Measurements from ENCODE around the gene C12orf76. TPM values are rescaled to one million over a fixed set of nuclear protein-coding genes. Genes with fewer than 3 reads are reported as not detected.

Gene C12orf76
- total and polyA plus RNA-seq, 10 of the 15 experiments (the other 5 are each of a cell fraction or from before 2014, with no cell fraction given) = 3.6 to 20.4 (median 10.7) TPM

DNA sequence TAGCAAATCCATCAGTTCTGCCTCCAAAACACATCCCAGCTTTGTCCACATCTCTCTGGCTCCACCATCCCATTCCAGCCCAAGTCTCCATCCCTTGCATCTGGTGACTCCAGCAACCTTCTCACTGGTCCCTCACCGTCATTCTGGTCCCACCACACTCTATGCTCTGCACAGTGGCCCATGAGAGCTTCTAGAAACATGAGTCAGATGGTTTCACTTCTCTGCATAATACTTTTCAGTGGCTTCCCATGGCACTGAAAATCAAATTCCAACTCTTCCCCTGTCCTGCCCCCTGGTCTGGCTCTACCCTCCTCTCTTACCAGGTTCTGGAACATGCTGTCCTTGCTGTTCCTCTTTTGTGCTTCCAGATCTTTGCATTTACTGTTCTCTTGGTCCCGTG is 17.2 kb upstream of the C12orf76 start (continued):
- no peak for TF ChIP-seq SMAD1 (IDR thresholded peaks at IDR 0.05; ENCODE audit: low read depth, partially characterized antibody)
- TF ChIP-seq IKZF2 (IDR thresholded peaks at IDR 0.05) = 0 out of 4 replicates have a peak, but pooled peaks have one; percentile 20 to 38
- TF ChIP-seq SPI1 (IDR thresholded peaks at IDR 0.05; ENCODE audit: borderline replicate concordance, insufficient read depth, low read depth, low read length) = peak; percentile 74

GRCh38 chr12:110062241-110062640 is 13.9 kb upstream of the C12orf76 start:
- Histone ChIP-seq H3K4me1 (ENCODE audit: control insufficient read depth, insufficient read depth, low read length) (peaks cover 7% of the 10 kb centered on the region), H3K4me3 (no peak overlapping the region), H4K20me1 (ENCODE audit: control insufficient read depth, insufficient read depth) (no peaks in the 10 kb centered on the region), H3K4me2 (ENCODE audit: control insufficient read depth, insufficient read depth) (no peak overlapping the region), H3K27me3 (replicated peaks in 1 of 2; ENCODE audit: control insufficient read depth in 2 of 2, insufficient read depth in 2 of 2, low read length in 1 of 2) (no peaks in the 10 kb centered on the region), H3K9me3 (replicated peaks; ENCODE audit: control insufficient read depth, insufficient read depth, low read length) (no peaks in the 10 kb centered on the region; the same call in 2 of the 3 replicates), H3K9ac (ENCODE audit: control insufficient read depth, insufficient read depth, low read length) (no peak overlapping the region), H2AFZ (ENCODE audit: control insufficient read depth, low read depth, low read length) (no peak overlapping the region), H3K79me2 (ENCODE audit: control insufficient read depth, insufficient read depth, low read length) (no peaks in the 10 kb centered on the region), H3K36me3 (ENCODE audit: control insufficient read depth in 2 of 2, insufficient read depth in 2 of 2, low read length in 1 of 2) (no peaks in the 10 kb centered on the region), H3K27ac (ENCODE audit: control insufficient read depth, insufficient read depth) (no peak overlapping the region)
- no peak for ATAC-seq
- in situ Hi-C loops (cut with MboI) (no loop called here), intact Hi-C loops (cut with micrococcal nuclease; ENCODE audit: unreplicated experiment) (no loop called here)
- ChIA-PET RAD21 (ENCODE audit: unreplicated experiment) (no interaction called here), CTCF (interaction anchor here (0.6 kb wide), 1 partner anchor 12 kb away, joined by 3 read pairs; no protein-coding TSS in a partner anchor), SMC1A (ENCODE audit: uncharacterized antibody, unreplicated experiment) (no interaction called here), POLR2A (interaction anchor here (0.6 kb wide), 1 partner anchor 423 kb away, joined by 6 read pairs; no protein-coding TSS in a partner anchor)
- DNase-seq (ENCODE audit: low read depth, low spot score) = no peak
- WGBS (ENCODE audit: insufficient coverage, insufficient replicate concordance, low lambda C conversion rate, missing lambda C conversion rate) = 27% methylated on average over 2 of the region's 2 CpGs
- FAIRE-seq = no peak
- BruUV-seq (replicated peaks) = no TSS peak
- no peak for TF ChIP-seq IKZF1 (conservative IDR thresholded peaks at IDR 0.05)
- TF ChIP-seq, protein P1, sequence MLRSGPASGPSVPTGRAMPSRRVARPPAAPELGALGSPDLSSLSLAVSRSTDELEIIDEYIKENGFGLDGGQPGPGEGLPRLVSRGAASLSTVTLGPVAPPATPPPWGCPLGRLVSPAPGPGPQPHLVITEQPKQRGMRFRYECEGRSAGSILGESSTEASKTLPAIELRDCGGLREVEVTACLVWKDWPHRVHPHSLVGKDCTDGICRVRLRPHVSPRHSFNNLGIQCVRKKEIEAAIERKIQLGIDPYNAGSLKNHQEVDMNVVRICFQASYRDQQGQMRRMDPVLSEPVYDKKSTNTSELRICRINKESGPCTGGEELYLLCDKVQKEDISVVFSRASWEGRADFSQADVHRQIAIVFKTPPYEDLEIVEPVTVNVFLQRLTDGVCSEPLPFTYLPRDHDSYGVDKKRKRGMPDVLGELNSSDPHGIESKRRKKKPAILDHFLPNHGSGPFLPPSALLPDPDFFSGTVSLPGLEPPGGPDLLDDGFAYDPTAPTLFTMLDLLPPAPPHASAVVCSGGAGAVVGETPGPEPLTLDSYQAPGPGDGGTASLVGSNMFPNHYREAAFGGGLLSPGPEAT (IDR thresholded peaks at IDR 0.05; ENCODE audit: low read depth) = no peak
- TF ChIP-seq, protein P2, sequence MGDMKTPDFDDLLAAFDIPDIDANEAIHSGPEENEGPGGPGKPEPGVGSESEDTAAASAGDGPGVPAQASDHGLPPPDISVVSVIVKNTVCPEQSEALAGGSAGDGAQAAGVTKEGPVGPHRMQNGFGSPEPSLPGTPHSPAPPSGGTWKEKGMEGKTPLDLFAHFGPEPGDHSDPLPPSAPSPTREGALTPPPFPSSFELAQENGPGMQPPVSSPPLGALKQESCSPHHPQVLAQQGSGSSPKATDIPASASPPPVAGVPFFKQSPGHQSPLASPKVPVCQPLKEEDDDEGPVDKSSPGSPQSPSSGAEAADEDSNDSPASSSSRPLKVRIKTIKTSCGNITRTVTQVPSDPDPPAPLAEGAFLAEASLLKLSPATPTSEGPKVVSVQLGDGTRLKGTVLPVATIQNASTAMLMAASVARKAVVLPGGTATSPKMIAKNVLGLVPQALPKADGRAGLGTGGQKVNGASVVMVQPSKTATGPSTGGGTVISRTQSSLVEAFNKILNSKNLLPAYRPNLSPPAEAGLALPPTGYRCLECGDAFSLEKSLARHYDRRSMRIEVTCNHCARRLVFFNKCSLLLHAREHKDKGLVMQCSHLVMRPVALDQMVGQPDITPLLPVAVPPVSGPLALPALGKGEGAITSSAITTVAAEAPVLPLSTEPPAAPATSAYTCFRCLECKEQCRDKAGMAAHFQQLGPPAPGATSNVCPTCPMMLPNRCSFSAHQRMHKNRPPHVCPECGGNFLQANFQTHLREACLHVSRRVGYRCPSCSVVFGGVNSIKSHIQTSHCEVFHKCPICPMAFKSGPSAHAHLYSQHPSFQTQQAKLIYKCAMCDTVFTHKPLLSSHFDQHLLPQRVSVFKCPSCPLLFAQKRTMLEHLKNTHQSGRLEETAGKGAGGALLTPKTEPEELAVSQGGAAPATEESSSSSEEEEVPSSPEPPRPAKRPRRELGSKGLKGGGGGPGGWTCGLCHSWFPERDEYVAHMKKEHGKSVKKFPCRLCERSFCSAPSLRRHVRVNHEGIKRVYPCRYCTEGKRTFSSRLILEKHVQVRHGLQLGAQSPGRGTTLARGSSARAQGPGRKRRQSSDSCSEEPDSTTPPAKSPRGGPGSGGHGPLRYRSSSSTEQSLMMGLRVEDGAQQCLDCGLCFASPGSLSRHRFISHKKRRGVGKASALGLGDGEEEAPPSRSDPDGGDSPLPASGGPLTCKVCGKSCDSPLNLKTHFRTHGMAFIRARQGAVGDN (IDR thresholded peaks at IDR 0.05) = no peak
- TF ChIP-seq ETV6 (conservative IDR thresholded peaks at IDR 0.05 in 1 of 2, IDR thresholded peaks at IDR 0.05 in 1 of 2; ENCODE audit: borderline replicate concordance in 1 of 2, low read depth in 1 of 2) = no peak
- no peak for TF ChIP-seq TARDBP (IDR thresholded peaks at IDR 0.05; ENCODE audit: borderline replicate concordance)
- TF ChIP-seq BCL11A (IDR thresholded peaks at IDR 0.05; ENCODE audit: low read depth, low read length) = no peak
- TF ChIP-seq SIX5 (IDR thresholded peaks at IDR 0.05; ENCODE audit: low read depth, low read length, severe bottlenecking) = no peak
- TF ChIP-seq GABPA (IDR thresholded peaks at IDR 0.05; ENCODE audit: low read depth) = no peak
- no peak for TF ChIP-seq EED (IDR thresholded peaks at IDR 0.05; ENCODE audit: low read depth)
- TF ChIP-seq ZNF24 (IDR thresholded peaks at IDR 0.05) = no peak
- TF ChIP-seq, protein P3, sequence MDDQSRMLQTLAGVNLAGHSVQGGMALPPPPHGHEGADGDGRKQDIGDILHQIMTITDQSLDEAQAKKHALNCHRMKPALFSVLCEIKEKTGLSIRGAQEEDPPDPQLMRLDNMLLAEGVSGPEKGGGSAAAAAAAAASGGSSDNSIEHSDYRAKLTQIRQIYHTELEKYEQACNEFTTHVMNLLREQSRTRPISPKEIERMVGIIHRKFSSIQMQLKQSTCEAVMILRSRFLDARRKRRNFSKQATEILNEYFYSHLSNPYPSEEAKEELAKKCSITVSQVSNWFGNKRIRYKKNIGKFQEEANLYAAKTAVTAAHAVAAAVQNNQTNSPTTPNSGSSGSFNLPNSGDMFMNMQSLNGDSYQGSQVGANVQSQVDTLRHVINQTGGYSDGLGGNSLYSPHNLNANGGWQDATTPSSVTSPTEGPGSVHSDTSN (IDR thresholded peaks at IDR 0.05; ENCODE audit: insufficient replicate concordance, low read depth, low read length) = no peak
- TF ChIP-seq ESRRA (IDR thresholded peaks at IDR 0.05; ENCODE audit: low read length) = no peak
- no peak for TF ChIP-seq BRCA1 (IDR thresholded peaks at IDR 0.05; ENCODE audit: low read depth, low read length)
- no peak for TF ChIP-seq NR2C2 (IDR thresholded peaks at IDR 0.05; ENCODE audit: borderline replicate concordance, control insufficient read depth, insufficient read length, low read depth)

All from GM12878 (cell line).